Gastroesophageal sphincter (tissue), 3 donors: ENCODE data around the gene PARD3B.

Experiments used
- EP300 ChIP-seq: sonication (generic); formaldehyde crosslinking; IDR thresholded peaks from one replicate; pipeline ENCODE4 v1.6.1; 2017; ENCODE audit warnings: antibody characterized with exemption, mild to moderate bottlenecking
- TF ChIP-seq, protein P1 (sequence below), 4 experiments: fragments of 200-600 bp in 2 of 4; fragments of 450-650 bp in 2 of 4; sonication (generic) in 1 of 4; IDR thresholded peaks; one replicate each; pipeline ENCODE4 v1.5.1; 2017 to 2019; ENCODE audit warnings: antibody characterized with exemption in 4 of 4, mild to moderate bottlenecking in 2 of 4, moderate library complexity in 2 of 4

DNA sequence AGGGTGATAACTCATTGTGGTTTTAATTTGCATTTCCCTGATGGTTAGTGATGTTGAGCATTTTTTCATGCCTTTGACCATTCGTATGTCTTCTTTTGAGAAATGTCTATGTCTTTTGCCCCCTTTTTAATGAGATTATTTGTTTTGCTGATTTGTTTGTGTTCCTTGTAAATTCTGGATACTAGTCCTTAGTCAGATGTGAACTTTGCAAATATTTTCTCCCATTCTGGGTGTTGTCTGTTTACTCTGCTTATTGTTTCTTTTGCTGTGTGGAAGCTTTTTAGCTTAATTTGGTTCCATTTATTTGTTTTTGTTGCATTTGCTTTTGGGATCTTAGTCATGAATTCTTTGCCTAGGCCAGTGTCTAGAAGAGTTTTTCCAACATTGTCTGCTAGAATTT is 192.0 kb downstream of the PARD3B start:
- TF ChIP-seq, protein P1, sequence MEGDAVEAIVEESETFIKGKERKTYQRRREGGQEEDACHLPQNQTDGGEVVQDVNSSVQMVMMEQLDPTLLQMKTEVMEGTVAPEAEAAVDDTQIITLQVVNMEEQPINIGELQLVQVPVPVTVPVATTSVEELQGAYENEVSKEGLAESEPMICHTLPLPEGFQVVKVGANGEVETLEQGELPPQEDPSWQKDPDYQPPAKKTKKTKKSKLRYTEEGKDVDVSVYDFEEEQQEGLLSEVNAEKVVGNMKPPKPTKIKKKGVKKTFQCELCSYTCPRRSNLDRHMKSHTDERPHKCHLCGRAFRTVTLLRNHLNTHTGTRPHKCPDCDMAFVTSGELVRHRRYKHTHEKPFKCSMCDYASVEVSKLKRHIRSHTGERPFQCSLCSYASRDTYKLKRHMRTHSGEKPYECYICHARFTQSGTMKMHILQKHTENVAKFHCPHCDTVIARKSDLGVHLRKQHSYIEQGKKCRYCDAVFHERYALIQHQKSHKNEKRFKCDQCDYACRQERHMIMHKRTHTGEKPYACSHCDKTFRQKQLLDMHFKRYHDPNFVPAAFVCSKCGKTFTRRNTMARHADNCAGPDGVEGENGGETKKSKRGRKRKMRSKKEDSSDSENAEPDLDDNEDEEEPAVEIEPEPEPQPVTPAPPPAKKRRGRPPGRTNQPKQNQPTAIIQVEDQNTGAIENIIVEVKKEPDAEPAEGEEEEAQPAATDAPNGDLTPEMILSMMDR (IDR thresholded peaks at IDR 0.05) = no peak
- TF ChIP-seq EP300 = no peak
